Measurements from ENCODE around the gene ZC3H12D. TPM values are rescaled to one million over a fixed set of nuclear protein-coding genes. Genes with fewer than 3 reads are reported as not detected.

The ZC3H12D gene
- total and polyA plus RNA-seq, 2 of the 13 experiments (the other 11 are each of a cell fraction or from before 2014, with no cell fraction given): 1.2 to 2.7 TPM

DNA sequence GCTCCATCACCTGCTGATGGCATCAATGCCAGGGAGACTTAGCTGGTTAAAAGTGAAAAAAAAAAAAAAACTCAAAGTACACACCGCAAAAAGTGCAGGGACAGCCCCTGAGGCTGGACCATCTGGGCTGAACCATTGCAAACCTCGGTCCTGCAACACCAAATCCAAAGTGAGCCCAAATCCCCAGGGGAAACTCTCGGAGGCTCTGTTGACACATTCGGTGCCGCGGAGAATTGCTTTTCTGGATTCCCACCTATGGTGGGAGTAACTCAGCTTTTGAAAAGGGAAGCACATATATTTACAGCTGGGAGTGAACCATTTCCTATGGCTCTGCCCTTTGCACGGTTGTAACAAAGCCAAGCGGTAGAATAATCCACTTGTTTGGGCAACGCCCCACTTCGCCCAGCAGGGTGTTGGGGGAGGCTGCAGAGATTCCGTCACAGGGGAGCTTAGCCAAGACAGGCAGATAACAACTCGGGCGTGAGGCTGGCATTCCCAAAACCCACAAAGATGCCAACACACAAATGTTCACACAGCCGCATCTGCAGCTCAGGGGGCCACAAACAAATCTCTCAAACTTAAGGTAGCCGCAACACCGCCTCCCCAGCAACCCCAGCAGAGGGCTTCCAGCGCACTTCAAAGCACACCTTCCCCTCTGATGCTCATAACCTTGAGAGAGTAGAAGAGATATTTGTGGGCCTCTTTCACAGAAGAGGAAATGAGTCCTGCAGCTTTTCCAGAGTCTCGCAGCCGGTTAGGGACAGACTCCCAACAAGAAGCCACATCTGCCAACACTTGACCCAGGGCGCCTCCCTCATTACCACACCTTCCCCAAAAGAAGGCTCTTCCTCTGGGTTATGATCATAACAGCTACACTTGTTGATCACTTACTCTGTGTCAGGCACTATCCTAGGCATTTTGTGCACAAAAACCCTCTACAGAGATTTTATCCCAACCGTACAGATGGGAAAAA lies 11.4 kb downstream of the ZC3H12D start (continued):
- TF ChIP-seq, protein P1, sequence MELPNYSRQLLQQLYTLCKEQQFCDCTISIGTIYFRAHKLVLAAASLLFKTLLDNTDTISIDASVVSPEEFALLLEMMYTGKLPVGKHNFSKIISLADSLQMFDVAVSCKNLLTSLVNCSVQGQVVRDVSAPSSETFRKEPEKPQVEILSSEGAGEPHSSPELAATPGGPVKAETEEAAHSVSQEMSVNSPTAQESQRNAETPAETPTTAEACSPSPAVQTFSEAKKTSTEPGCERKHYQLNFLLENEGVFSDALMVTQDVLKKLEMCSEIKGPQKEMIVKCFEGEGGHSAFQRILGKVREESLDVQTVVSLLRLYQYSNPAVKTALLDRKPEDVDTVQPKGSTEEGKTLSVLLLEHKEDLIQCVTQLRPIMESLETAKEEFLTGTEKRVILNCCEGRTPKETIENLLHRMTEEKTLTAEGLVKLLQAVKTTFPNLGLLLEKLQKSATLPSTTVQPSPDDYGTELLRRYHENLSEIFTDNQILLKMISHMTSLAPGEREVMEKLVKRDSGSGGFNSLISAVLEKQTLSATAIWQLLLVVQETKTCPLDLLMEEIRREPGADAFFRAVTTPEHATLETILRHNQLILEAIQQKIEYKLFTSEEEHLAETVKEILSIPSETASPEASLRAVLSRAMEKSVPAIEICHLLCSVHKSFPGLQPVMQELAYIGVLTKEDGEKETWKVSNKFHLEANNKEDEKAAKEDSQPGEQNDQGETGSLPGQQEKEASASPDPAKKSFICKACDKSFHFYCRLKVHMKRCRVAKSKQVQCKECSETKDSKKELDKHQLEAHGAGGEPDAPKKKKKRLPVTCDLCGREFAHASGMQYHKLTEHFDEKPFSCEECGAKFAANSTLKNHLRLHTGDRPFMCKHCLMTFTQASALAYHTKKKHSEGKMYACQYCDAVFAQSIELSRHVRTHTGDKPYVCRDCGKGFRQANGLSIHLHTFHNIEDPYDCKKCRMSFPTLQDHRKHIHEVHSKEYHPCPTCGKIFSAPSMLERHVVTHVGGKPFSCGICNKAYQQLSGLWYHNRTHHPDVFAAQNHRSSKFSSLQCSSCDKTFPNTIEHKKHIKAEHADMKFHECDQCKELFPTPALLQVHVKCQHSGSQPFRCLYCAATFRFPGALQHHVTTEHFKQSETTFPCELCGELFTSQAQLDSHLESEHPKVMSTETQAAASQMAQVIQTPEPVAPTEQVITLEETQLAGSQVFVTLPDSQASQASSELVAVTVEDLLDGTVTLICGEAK (IDR thresholded peaks at IDR 0.05): no peak
- TF ChIP-seq, protein P1 (CRISPR knock-in tag; IDR thresholded peaks at IDR 0.05): no peak
- no peak for TF ChIP-seq ZNF670 (CRISPR knock-in tag; IDR thresholded peaks at IDR 0.05; ENCODE audit: borderline replicate concordance)
- TF ChIP-seq, protein P2, sequence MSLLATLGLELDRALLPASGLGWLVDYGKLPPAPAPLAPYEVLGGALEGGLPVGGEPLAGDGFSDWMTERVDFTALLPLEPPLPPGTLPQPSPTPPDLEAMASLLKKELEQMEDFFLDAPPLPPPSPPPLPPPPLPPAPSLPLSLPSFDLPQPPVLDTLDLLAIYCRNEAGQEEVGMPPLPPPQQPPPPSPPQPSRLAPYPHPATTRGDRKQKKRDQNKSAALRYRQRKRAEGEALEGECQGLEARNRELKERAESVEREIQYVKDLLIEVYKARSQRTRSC (CRISPR knock-in tag; IDR thresholded peaks at IDR 0.05; ENCODE audit: low read depth): no peak
- no peak for TF ChIP-seq ARNT2 (CRISPR knock-in tag; IDR thresholded peaks at IDR 0.05; ENCODE audit: low read depth)
- TF ChIP-seq DNMT3B (CRISPR knock-in tag; conservative IDR thresholded peaks at IDR 0.05): no peak
- TF ChIP-seq ZNF235 (CRISPR knock-in tag; IDR thresholded peaks at IDR 0.05; ENCODE audit: borderline replicate concordance): no peak
- no peak for TF ChIP-seq ZNF460 (CRISPR knock-in tag; IDR thresholded peaks at IDR 0.05; ENCODE audit: borderline replicate concordance)
- no peak for TF ChIP-seq SAFB2 (CRISPR knock-in tag; IDR thresholded peaks at IDR 0.05; ENCODE audit: borderline replicate concordance, low read depth)
- no peak for TF ChIP-seq HMG20A (CRISPR knock-in tag; IDR thresholded peaks at IDR 0.05; ENCODE audit: borderline replicate concordance)
- TF ChIP-seq TGIF2 (CRISPR knock-in tag; IDR thresholded peaks at IDR 0.05): no peak
- no peak for TF ChIP-seq PHF5A (CRISPR knock-in tag; IDR thresholded peaks at IDR 0.05; ENCODE audit: low read depth, unreplicated experiment)
- peak; percentile 32; the same call in 1 of the 2 replicates for TF ChIP-seq PHF21A (CRISPR knock-in tag; IDR thresholded peaks at IDR 0.05)
- 0 out of 2 replicates have a peak, but pooled peaks have one; percentile 17 for TF ChIP-seq ZNF337 (CRISPR knock-in tag; IDR thresholded peaks at IDR 0.05; ENCODE audit: borderline replicate concordance, low read depth)
- peak; percentile 32; the same call in 1 of the 2 replicates for TF ChIP-seq ZNF556 (CRISPR knock-in tag; IDR thresholded peaks at IDR 0.05; ENCODE audit: borderline replicate concordance)
- no peak for TF ChIP-seq SRSF1 (optimal IDR thresholded peaks at IDR 0.05; ENCODE audit: low read depth, low read length)
- TF ChIP-seq, protein P3, sequence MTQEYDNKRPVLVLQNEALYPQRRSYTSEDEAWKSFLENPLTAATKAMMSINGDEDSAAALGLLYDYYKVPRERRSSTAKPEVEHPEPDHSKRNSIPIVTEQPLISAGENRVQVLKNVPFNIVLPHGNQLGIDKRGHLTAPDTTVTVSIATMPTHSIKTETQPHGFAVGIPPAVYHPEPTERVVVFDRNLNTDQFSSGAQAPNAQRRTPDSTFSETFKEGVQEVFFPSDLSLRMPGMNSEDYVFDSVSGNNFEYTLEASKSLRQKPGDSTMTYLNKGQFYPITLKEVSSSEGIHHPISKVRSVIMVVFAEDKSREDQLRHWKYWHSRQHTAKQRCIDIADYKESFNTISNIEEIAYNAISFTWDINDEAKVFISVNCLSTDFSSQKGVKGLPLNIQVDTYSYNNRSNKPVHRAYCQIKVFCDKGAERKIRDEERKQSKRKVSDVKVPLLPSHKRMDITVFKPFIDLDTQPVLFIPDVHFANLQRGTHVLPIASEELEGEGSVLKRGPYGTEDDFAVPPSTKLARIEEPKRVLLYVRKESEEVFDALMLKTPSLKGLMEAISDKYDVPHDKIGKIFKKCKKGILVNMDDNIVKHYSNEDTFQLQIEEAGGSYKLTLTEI (CRISPR knock-in tag; conservative IDR thresholded peaks at IDR 0.05): no peak

Data from HepG2 (cell line).